Endothelial cell of umbilical vein (primary cell): ENCODE results near the gene PIP4K2B. TPM values are rescaled to one million over a fixed set of nuclear protein-coding genes. Genes with fewer than 3 reads are reported as not detected.

Experiments used
- BruUV-seq: library from RNA; stranded (reverse); fragments of 400-500 nt; replicated peaks from 2 replicates; lab custom pipeline; 2021; lab: Mats Ljungman, UMichigan
- CTCF ChIA-PET: fragments of 300-600, 350-600 bp; sonication (Branson Sonifier 250); formaldehyde crosslinking; loops from one replicate; lab custom pipeline; 2021; ENCODE audit warnings: antibody characterized with exemption, inconsistent platforms; lab: Charles Lee
- POLR2A ChIA-PET: fragments of 300-600, 350-600 bp; sonication (Branson Sonifier 250); formaldehyde crosslinking; loops from one replicate; lab custom pipeline; 2021; ENCODE audit warnings: antibody characterized with exemption, inconsistent platforms; lab: Charles Lee
- DNase-seq: peaks from one replicate; pipeline ENCODE4 v3.0.0-alpha.2; 2011; ENCODE audit warnings: low read depth, low spot score
- FAIRE-seq: peaks from 2 replicates; lab custom pipeline; 2011; peaks lifted over from hg19 to GRCh38; lab: Jason Lieb, UNC
- H2AFZ ChIP-seq: 2 replicates; pipeline ENCODE4 v1.6.0; 2012; ENCODE audit warnings: low read depth, low read length, control low read depth, inconsistent platforms
- H3K27ac ChIP-seq: 2 replicates; pipeline ENCODE4 v1.5.1; 2011; ENCODE audit warnings: low read depth, mild to moderate bottlenecking, control low read depth, low read length, moderate library complexity; ENCODE audit not compliant: insufficient read depth
- H3K27me3 ChIP-seq, 2 experiments: 2 replicates each; pipeline versions ENCODE4 v1.6.0 to v1.6.1; 2011; ENCODE audit warnings: low read length in 2 of 2, mixed read lengths in 1 of 2; ENCODE audit not compliant: control insufficient read depth in 2 of 2, insufficient read depth in 2 of 2
- H3K36me3 ChIP-seq, 2 experiments: 2 replicates in 1 of 2; 3 replicates in 1 of 2; pipeline ENCODE4 v1.5.1; 2011; ENCODE audit warnings: low read length in 2 of 2, mild to moderate bottlenecking in 1 of 2, moderate library complexity in 1 of 2; ENCODE audit not compliant: control insufficient read depth in 2 of 2, insufficient read depth in 2 of 2; ENCODE audit errors: extremely low read depth in 1 of 2
- H3K4me1 ChIP-seq: 3 replicates; pipeline ENCODE4 v1.5.1; 2011; ENCODE audit warnings: mild to moderate bottlenecking, low read length; ENCODE audit not compliant: control insufficient read depth, insufficient read depth; ENCODE audit errors: extremely low read depth
- H3K4me2 ChIP-seq: 2 replicates; pipeline ENCODE4 v1.6.1; 2011; ENCODE audit warnings: low read length, control low read depth, mixed read lengths; ENCODE audit not compliant: insufficient read depth
- H3K4me3 ChIP-seq, 3 experiments: fragments of 200-600 bp in 1 of 3; sonication (generic), shearing (Covaris generic) in 1 of 3; replicated peaks in 1 of 3; 2 replicates each; pipeline ENCODE4 v1.5.1; 2011 to 2016; ENCODE audit warnings: control low read depth in 3 of 3, low read length in 3 of 3, mild to moderate bottlenecking in 2 of 3, inconsistent platforms in 1 of 3, low read depth in 1 of 3, moderate library complexity in 1 of 3; ENCODE audit not compliant: insufficient read depth in 1 of 3
- H3K79me2 ChIP-seq: 2 replicates; pipeline ENCODE4 v1.6.0; 2012; ENCODE audit warnings: low read length, inconsistent platforms; ENCODE audit not compliant: control insufficient read depth, insufficient read depth
- H3K9ac ChIP-seq: replicated peaks from 2 replicates; pipeline ENCODE3; 2011; ENCODE audit warnings: low read length, control low read depth; ENCODE audit not compliant: insufficient read depth; ENCODE audit errors: extremely low read depth
- H3K9me1 ChIP-seq: replicated peaks from 3 replicates; pipeline ENCODE4 v1.6.0; 2011; ENCODE audit warnings: mild to moderate bottlenecking, low read length; ENCODE audit not compliant: control insufficient read depth, insufficient read depth; ENCODE audit errors: extremely low read depth
- H3K9me3 ChIP-seq: replicated peaks from 2 replicates; pipeline ENCODE4 v1.5.1; 2012; ENCODE audit warnings: low read length, inconsistent platforms; ENCODE audit not compliant: control insufficient read depth, insufficient read depth
- H4K20me1 ChIP-seq: replicated peaks from 2 replicates; pipeline ENCODE3; 2011; ENCODE audit warnings: mild to moderate bottlenecking, low read length; ENCODE audit not compliant: control insufficient read depth, insufficient read depth; ENCODE audit errors: extremely low read depth
- EZH2 ChIP-seq: IDR thresholded peaks from 2 replicates; pipeline ENCODE4 v1.6.1; 2012; ENCODE audit warnings: borderline replicate concordance, low read depth, mild to moderate bottlenecking, moderate library complexity, low read length, inconsistent platforms; ENCODE audit not compliant: severe bottlenecking
- FOS ChIP-seq: IDR thresholded peaks from 2 replicates; pipeline ENCODE4 v1.6.1; 2011; ENCODE audit warnings: mild to moderate bottlenecking, low read length, moderate library complexity, borderline replicate concordance; ENCODE audit not compliant: insufficient read depth
- GATA2 ChIP-seq: IDR thresholded peaks from 2 replicates; pipeline ENCODE4 v1.7.0; 2011; ENCODE audit warnings: low read depth, mild to moderate bottlenecking, moderate library complexity, mixed read lengths, low read length; ENCODE audit not compliant: insufficient read length, insufficient read depth
- JUN ChIP-seq: IDR thresholded peaks from 2 replicates; pipeline ENCODE4 v1.6.1; 2011; ENCODE audit warnings: borderline replicate concordance, low read depth; ENCODE audit not compliant: insufficient read length, insufficient read depth
- MYC ChIP-seq: IDR thresholded peaks from one replicate; pipeline ENCODE4 v1.6.1; 2011; ENCODE audit warnings: mild to moderate bottlenecking, low read depth, low read length
- POLR2A ChIP-seq: IDR thresholded peaks from 2 replicates; pipeline ENCODE4 v1.6.1; 2012; ENCODE audit warnings: low read depth, mild to moderate bottlenecking, control low read depth, low read length
- POLR2AphosphoS5 ChIP-seq: IDR thresholded peaks from 2 replicates; pipeline ENCODE4 v1.6.1; 2012; ENCODE audit warnings: low read depth, mild to moderate bottlenecking, control low read depth, low read length, moderate library complexity; ENCODE audit not compliant: insufficient read depth
- dilution Hi-C: fragments of 300-500 bp; cut with MboI; formaldehyde crosslinking; loops from one replicate; pipeline ENCODE4 v1.15.0; 2019; ENCODE audit warnings: low sequenced_read_pairs; ENCODE audit not compliant: extremely low pct_ligation_motif_present
- intact Hi-C: fragments of 100-400 bp; cut with micrococcal nuclease; formaldehyde crosslinking; loops from one replicate; pipeline ENCODE4 v1.10.0; 2022
- polyA plus RNA-seq, 4 experiments: library from polyadenylated mRNA; depleted of rRNA in 3 of 4; stranded (reverse) in 3 of 4; unstranded in 1 of 4; fragments of >200 nt; gene quantifications; 2 replicates each; pipeline versions ENCODE4 v1.2.1 to v1.2.3, GENCODE V29; 2011 to 2012; ENCODE audit warnings: missing spikeins in 1 of 4
- total RNA-seq: library from RNA; stranded (reverse); gene quantifications from 2 replicates; pipeline ENCODE4 v1.2.3, GENCODE V29; 2021
- TF ChIP-seq, protein P1 (sequence below), 2 donors: IDR thresholded peaks; 1 replicate in 1 of 2; 2 replicates in 1 of 2; pipeline ENCODE4 v1.5.1; 2011; ENCODE audit warnings: low read length in 2 of 2, mild to moderate bottlenecking in 2 of 2, moderate library complexity in 2 of 2, control low read depth in 1 of 2, inconsistent platforms in 1 of 2, low read depth in 1 of 2; ENCODE audit not compliant: insufficient read depth in 1 of 2; ENCODE audit errors: extremely low read depth in 1 of 2
- TF ChIP-seq, protein P2 (sequence below): IDR thresholded peaks from 2 replicates; pipeline ENCODE4 v1.6.1; 2011; ENCODE audit not compliant: insufficient read depth, insufficient read length

PIP4K2B gene
- total and polyA plus RNA-seq, 2 donors (not counting 3 experiments of a cell fraction or from before 2014, with no cell fraction given): 23.1 to 48.8 TPM

DNA sequence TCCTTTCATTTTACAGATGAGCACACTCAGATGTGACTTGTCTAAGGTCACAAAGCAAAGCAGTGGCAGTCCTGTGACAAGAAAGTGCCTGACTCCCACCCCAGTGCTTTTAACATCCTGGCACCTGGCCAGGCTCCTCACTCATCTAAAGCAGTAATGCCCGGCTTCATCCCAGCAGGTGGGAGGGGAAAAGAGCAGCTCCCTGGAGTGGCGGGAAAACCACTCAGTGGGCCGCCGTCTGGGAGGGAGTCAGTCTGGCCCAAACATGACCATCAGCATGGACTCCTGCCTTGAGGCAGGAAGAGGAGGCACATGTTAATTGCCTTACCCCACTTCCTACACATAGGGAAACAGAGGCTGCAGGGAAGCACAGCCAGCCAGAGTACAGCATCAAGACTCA is 53.8 kb downstream of the PIP4K2B start:
- no peak overlapping the region for H3K4me2 ChIP-seq
- no peak for FAIRE-seq

More for the DNA sequence above, 53.8 kb downstream of the PIP4K2B start:
- intact Hi-C loops: no loop called here
- Histone ChIP-seq H3K4me1 (peaks cover 47% of the 10 kb centered on the region), H3K79me2 (peaks cover 77% of the 10 kb centered on the region), H3K4me3 (no peak overlapping the region), H3K9ac (no peak overlapping the region), H3K36me3 (no peaks in the 10 kb centered on the region), H3K9me1 (no peaks in the 10 kb centered on the region), H2AFZ (no peak overlapping the region), H3K9me3 (no peaks in the 10 kb centered on the region), H4K20me1 (peaks cover 2% of the 10 kb centered on the region), H3K27me3 (no peaks in the 10 kb centered on the region), H3K27ac (no peak overlapping the region)
- POLR2A ChIA-PET: no interaction called here
- dilution Hi-C loops: no loop called here
- TF ChIP-seq GATA2 (no peak), EZH2 (no peak), POLR2AphosphoS5 (no peak), POLR2A (no peak), MYC (no peak), JUN (no peak), FOS (no peak)
- TF ChIP-seq, protein P1, sequence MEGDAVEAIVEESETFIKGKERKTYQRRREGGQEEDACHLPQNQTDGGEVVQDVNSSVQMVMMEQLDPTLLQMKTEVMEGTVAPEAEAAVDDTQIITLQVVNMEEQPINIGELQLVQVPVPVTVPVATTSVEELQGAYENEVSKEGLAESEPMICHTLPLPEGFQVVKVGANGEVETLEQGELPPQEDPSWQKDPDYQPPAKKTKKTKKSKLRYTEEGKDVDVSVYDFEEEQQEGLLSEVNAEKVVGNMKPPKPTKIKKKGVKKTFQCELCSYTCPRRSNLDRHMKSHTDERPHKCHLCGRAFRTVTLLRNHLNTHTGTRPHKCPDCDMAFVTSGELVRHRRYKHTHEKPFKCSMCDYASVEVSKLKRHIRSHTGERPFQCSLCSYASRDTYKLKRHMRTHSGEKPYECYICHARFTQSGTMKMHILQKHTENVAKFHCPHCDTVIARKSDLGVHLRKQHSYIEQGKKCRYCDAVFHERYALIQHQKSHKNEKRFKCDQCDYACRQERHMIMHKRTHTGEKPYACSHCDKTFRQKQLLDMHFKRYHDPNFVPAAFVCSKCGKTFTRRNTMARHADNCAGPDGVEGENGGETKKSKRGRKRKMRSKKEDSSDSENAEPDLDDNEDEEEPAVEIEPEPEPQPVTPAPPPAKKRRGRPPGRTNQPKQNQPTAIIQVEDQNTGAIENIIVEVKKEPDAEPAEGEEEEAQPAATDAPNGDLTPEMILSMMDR (IDR thresholded peaks at IDR 0.05; ENCODE audit: extremely low read depth in 1 of 2, insufficient read depth in 1 of 2, low read depth in 1 of 2, low read length in 2 of 2): no peak
- TF ChIP-seq, protein P2, sequence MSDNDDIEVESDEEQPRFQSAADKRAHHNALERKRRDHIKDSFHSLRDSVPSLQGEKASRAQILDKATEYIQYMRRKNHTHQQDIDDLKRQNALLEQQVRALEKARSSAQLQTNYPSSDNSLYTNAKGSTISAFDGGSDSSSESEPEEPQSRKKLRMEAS: no peak
- no peak for DNase-seq
- no TSS peak for BruUV-seq
- CTCF ChIA-PET: interaction anchor here (1.1 to 3.8 kb wide), 3 partner anchors 10 to 188 kb away, joined by 3 to 24 read pairs (median 7); partner anchors contain the start of gene CISD3
